Esophagus squamous epithelium (tissue), 5 donors: Measurements from ENCODE around the gene ZNF747. TPM values are rescaled to one million over a fixed set of nuclear protein-coding genes. Genes with fewer than 3 reads are reported as not detected.

Source experiments
- DNase-seq: peaks from one replicate; lab custom pipeline; 2025; lab: John Stamatoyannopoulos, UW
- H3K27ac ChIP-seq, 4 donors: fragments of 200-600 bp; sonication (generic); one replicate each; pipeline ENCODE4 v1.5.1; 2016 to 2019; ENCODE audit warnings: mild to moderate bottlenecking in 1 of 4
- H3K27me3 ChIP-seq, 4 donors: fragments of 200-600 bp; sonication (generic); 1 replicate in 3 of 4; 2 replicates in 1 of 4; pipeline versions ENCODE4 v1.5.1 to v1.6.0; 2017 to 2021; ENCODE audit warnings: antibody characterized with exemption in 1 of 4
- H3K36me3 ChIP-seq, 3 donors: fragments of 200-600 bp; sonication (generic); one replicate each; pipeline ENCODE4 v1.5.1; 2016 to 2019
- H3K4me1 ChIP-seq, 3 donors: fragments of 200-600 bp; sonication (generic); one replicate each; pipeline ENCODE4 v1.5.1; 2017 to 2019
- H3K4me3 ChIP-seq, 4 donors: fragments of 200-600 bp; sonication (generic); 1 replicate in 3 of 4; 2 replicates in 1 of 4; pipeline ENCODE4 v1.5.1; 2016 to 2019; ENCODE audit warnings: mild to moderate bottlenecking in 2 of 4, moderate library complexity in 1 of 4
- H3K9me3 ChIP-seq, 3 donors: fragments of 200-600 bp; sonication (generic); one replicate each; pipeline ENCODE4 v1.5.1; 2016 to 2019
- CTCF ChIP-seq, 6 experiments: fragments of 450-650 bp in 4 of 6; fragments of 200-600 bp in 2 of 6; sonication (generic) in 2 of 6; IDR thresholded peaks; one replicate each; pipeline ENCODE4 v1.5.1; 2016 to 2019; ENCODE audit warnings: antibody characterized with exemption in 6 of 6, mild to moderate bottlenecking in 4 of 6, moderate library complexity in 4 of 6
- POLR2A ChIP-seq, 4 donors: fragments of 450-650 bp; IDR thresholded peaks; one replicate each; pipeline ENCODE4 v1.6.1; 2017; ENCODE audit warnings: antibody characterized with exemption in 4 of 4, mild to moderate bottlenecking in 4 of 4, moderate library complexity in 3 of 4
- WGBS, 2 donors: methylation state at CpG; one replicate each; pipeline ENCODE4 v1.1.5; 2018; 5-methylcytosine and 5-hydroxymethylcytosine counted together
- intact Hi-C: fragments of 100-400 bp; cut with DNase I; formaldehyde crosslinking; loops from one replicate; pipeline ENCODE4 v1.15.0; 2022
- total RNA-seq, 4 donors: library from RNA; depleted of rRNA; stranded (reverse); fragments of >200 nt; gene quantifications; one replicate each; pipeline ENCODE4 v1.1.0, GENCODE V29; 2016
- donor health status: DM: yes; HTN: yes; CAD: no.

Gene ZNF747
- total RNA-seq, 4 donors from 2014 or later: 7.2 to 12.4 (median 8.3) TPM

GRCh38 chr16:30488764-30489605, 45.7 kb downstream of the ZNF747 start:
- TF ChIP-seq CTCF (IDR thresholded peaks at IDR 0.05): no peak
- TF ChIP-seq POLR2A (IDR thresholded peaks at IDR 0.05): no peak
- H3K36me3 ChIP-seq: no peaks in the 10 kb centered on the region

GRCh38 chr16:30485818-30486436, 48.7 kb downstream of the ZNF747 start:
- intact Hi-C loops: no loop called here

More at GRCh38 chr16:30488764-30489605, 45.7 kb downstream of the ZNF747 start:
- intact Hi-C loops: no loop called here
- H3K4me1 ChIP-seq: peaks cover 0 to 33% (median 0%) of the 10 kb centered on the region in 3 donors
- 62 to 76% methylated on average over 6 to 8 of the region's 11 CpGs for WGBS, 2 donors
- no peak for DNase-seq
- H3K9me3 ChIP-seq: no peaks in the 10 kb centered on the region
- H3K27ac ChIP-seq: no peak overlapping the region
- no peak overlapping the region for H3K4me3 ChIP-seq
- H3K27me3 ChIP-seq: peaks cover 0 to under 1% (median 0%) of the 10 kb centered on the region in 4 donors

GRCh38 chr16:30484887-30485286, 49.8 kb downstream of the ZNF747 start:
- H3K36me3 ChIP-seq: no peaks in the 10 kb centered on the region
- H3K4me3 ChIP-seq: no peak overlapping the region
- TF ChIP-seq CTCF (IDR thresholded peaks at IDR 0.05) (no peak), POLR2A (IDR thresholded peaks at IDR 0.05) (no peak)
- H3K27ac ChIP-seq: no peak overlapping the region
- intact Hi-C loops: no loop called here
- peaks cover 0 to 9% (median 0%) of the 10 kb centered on the region in 3 donors for H3K4me1 ChIP-seq
- no peaks in the 10 kb centered on the region for H3K9me3 ChIP-seq
- no peak for DNase-seq
- H3K27me3 ChIP-seq: peaks cover 0 to 4% (median 0%) of the 10 kb centered on the region in 4 donors

More at GRCh38 chr16:30485818-30486436, 48.7 kb downstream of the ZNF747 start:
- Histone ChIP-seq H3K36me3 (no peaks in the 10 kb centered on the region), H3K9me3 (no peaks in the 10 kb centered on the region), H3K4me3 (no peak overlapping the region), H3K27ac (no peak overlapping the region), H3K27me3 (peaks cover 0 to 4% (median 0%) of the 10 kb centered on the region in 4 donors), H3K4me1 (peaks cover 0 to 20% (median 0%) of the 10 kb centered on the region in 3 donors)
- TF ChIP-seq POLR2A (IDR thresholded peaks at IDR 0.05) (no peak), CTCF (IDR thresholded peaks at IDR 0.05) (no peak)
- 73 to 90% methylated on average over 6 to 7 of the region's 7 CpGs for WGBS, 2 donors
- no peak for DNase-seq

GRCh38 chr16:30482366-30482765, 52.3 kb downstream of the ZNF747 start:
- no peak overlapping the region for H3K27ac ChIP-seq
- no peak for DNase-seq
- H3K4me1 ChIP-seq: no peaks in the 10 kb centered on the region
- H3K9me3 ChIP-seq: no peaks in the 10 kb centered on the region
- H3K4me3 ChIP-seq: no peak overlapping the region
- peak in 2 of 6 experiments; percentile 9 to 33 for TF ChIP-seq CTCF (IDR thresholded peaks at IDR 0.05)
- no peak for TF ChIP-seq POLR2A (IDR thresholded peaks at IDR 0.05)
- peaks cover 0 to 4% (median 0%) of the 10 kb centered on the region in 4 donors for H3K27me3 ChIP-seq
- intact Hi-C loops: no loop called here
- no peaks in the 10 kb centered on the region for H3K36me3 ChIP-seq
- WGBS, 2 donors: 87 to 90% methylated on average over 3 of the region's 3 CpGs

GRCh38 chr16:30481381-30481780, 53.3 kb downstream of the ZNF747 start:
- peaks cover 0 to 4% (median 0%) of the 10 kb centered on the region in 4 donors for H3K27me3 ChIP-seq
- H3K36me3 ChIP-seq: no peaks in the 10 kb centered on the region
- TF ChIP-seq CTCF (IDR thresholded peaks at IDR 0.05) (no peak), POLR2A (IDR thresholded peaks at IDR 0.05) (no peak)
- 74 to 88% methylated on average over 5 of the region's 5 CpGs for WGBS, 2 donors
- no peak for DNase-seq
- H3K4me1 ChIP-seq: no peaks in the 10 kb centered on the region
- no peak overlapping the region for H3K27ac ChIP-seq
- intact Hi-C loops: no loop called here
- no peaks in the 10 kb centered on the region for H3K9me3 ChIP-seq
- H3K4me3 ChIP-seq: no peak overlapping the region
